Kasumi-1 (cell line): ENCODE data around the gene NFYB.
A peak's percentile ranks its signal among the peaks of the same experiment; 100 is the strongest.

Experiments
- DNase-seq, 2 experiments: peaks; one replicate each; lab custom pipeline; 2025; lab: John Stamatoyannopoulos, UW

The NFYB gene

GRCh38 chr12:104155711-104156555 lies 17.9 kb upstream of the NFYB start:
- DNase-seq: no peak

GRCh38 chr12:104154806-104155205 lies 16.8 kb upstream of the NFYB start:
- no peak for DNase-seq

- DNase-seq: peak; percentile 41 to 48
Observed at GRCh38 chr12:104154286-104154685, 16.3 kb upstream of the NFYB start.

GRCh38 chr12:104152685-104153241 lies 14.8 kb upstream of the NFYB start:
- DNase-seq: no peak

- no peak for DNase-seq
Observed at GRCh38 chr12:104150416-104150815, 12.4 kb upstream of the NFYB start.

GRCh38 chr12:104147346-104147745 lies 9.3 kb upstream of the NFYB start:
- DNase-seq: no peak

- no peak for DNase-seq
Observed at GRCh38 chr12:104143918-104144317, 5.9 kb upstream of the NFYB start.

- no peak for DNase-seq
Observed at GRCh38 chr12:104143002-104143401, 5.0 kb upstream of the NFYB start.

GRCh38 chr12:104142543-104142942 lies 4.5 kb upstream of the NFYB start:
- no peak for DNase-seq

- no peak for DNase-seq
Observed at GRCh38 chr12:104138797-104139152, 765 bp upstream of the NFYB start.

GRCh38 chr12:104137001-104137901 lies 759 bp downstream of the NFYB start:
- DNase-seq: peak in 1 of 2 experiments; percentile 40

GRCh38 chr12:104136577-104136976 lies 1.4 kb downstream of the NFYB start:
- DNase-seq: peak in 1 of 2 experiments; percentile 27

- peak in 1 of 2 experiments; percentile 5 for DNase-seq
Observed at GRCh38 chr12:104134882-104135281, 3.1 kb downstream of the NFYB start.

- no peak for DNase-seq
Observed at GRCh38 chr12:104133866-104134265, 4.1 kb downstream of the NFYB start.

GRCh38 chr12:104133321-104133720 lies 4.7 kb downstream of the NFYB start:
- peak; percentile 58 to 60 for DNase-seq

GRCh38 chr12:104132351-104132956 lies 5.6 kb downstream of the NFYB start:
- no peak for DNase-seq

GRCh38 chr12:104131609-104132008 lies 6.4 kb downstream of the NFYB start:
- no peak for DNase-seq

GRCh38 chr12:104130760-104131159 lies 7.2 kb downstream of the NFYB start:
- DNase-seq: no peak

GRCh38 chr12:104126548-104126947 lies 11.5 kb downstream of the NFYB start:
- no peak for DNase-seq

- no peak for DNase-seq
Observed at GRCh38 chr12:104122298-104122697, 15.7 kb downstream of the NFYB start.

GRCh38 chr12:104121001-104121400 lies 17.0 kb downstream of the NFYB start:
- DNase-seq: no peak

GRCh38 chr12:104115587-104115975 lies 22.4 kb downstream of the NFYB start:
- no peak for DNase-seq
